GM19351 (cell line): ENCODE results near the gene ZBTB20.
A peak's percentile ranks its signal among the peaks of the same experiment; 100 is the strongest.

Source experiments
- ATAC-seq: cut with Tn5 transposase; IDR thresholded peaks from one replicate; pipeline ENCODE4 v1.9.1; 2021; ENCODE audit warnings: mild to moderate bottlenecking, moderate library complexity; ENCODE audit not compliant: unreplicated experiment

The ZBTB20 gene

GRCh38 chr3:114596147-114596546 lies 550.9 kb downstream of the ZBTB20 start:
- no peak for ATAC-seq

GRCh38 chr3:114595522-114596028 lies 551.5 kb downstream of the ZBTB20 start:
- ATAC-seq = no peak

DNA sequence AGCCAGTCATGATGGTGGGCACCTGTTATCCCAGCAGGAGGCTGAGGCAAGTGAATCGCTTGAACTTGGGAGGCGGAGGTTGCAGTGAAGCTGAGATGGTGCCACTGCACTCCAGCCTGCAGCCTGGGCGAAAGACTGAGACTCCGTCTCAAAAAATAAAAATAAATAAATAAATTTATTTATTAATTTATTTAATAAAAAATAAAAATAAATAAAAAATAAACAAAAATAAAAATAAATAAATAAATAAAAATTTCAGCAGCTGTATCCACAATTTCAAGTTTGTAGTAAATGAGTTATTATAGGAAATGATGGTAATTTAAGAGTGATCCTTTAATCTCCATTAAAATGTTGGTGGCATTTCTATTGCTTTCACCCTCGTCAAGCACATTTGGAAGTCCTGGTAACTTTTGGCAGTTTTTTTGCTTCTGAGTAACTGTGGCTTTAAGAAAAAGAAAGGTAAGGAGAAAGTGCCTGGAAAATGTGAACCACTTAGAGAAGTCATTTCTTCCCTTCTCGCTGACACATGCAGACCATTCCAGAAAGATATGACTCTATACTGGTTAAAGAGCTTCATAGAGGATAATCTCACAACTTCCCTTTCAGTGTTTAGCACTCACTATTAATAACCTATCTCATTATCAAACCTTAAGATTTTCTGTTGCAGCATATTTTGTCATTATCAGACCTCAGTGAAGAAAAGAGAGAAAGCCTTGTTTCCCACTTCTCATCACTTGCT lies 556.6 kb downstream of the ZBTB20 start:
- no peak for ATAC-seq

- ATAC-seq = no peak
Observed at GRCh38 chr3:114587986-114588385, 559.1 kb downstream of the ZBTB20 start.

DNA sequence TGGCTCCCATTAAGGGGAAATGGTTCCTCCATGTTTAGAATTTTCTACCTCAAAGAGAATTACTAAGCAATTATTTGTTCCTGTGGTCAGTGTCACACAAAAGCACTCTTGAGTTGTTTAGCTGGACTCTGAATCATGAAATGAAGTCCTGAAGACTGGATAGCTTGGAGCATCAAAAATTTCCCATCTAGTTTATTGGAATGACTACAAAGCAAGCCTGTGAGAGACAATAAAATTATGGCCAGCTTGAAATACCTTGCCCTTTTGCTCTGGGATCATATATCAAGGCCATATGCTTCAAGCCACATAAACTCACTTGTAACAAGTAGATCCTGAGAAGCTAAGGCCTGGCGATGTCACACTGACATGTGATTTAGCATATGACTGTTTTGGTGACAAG lies 561.0 kb downstream of the ZBTB20 start:
- ATAC-seq = no peak

- no peak for ATAC-seq
Observed at GRCh38 chr3:114585687-114586086, 561.4 kb downstream of the ZBTB20 start.

DNA sequence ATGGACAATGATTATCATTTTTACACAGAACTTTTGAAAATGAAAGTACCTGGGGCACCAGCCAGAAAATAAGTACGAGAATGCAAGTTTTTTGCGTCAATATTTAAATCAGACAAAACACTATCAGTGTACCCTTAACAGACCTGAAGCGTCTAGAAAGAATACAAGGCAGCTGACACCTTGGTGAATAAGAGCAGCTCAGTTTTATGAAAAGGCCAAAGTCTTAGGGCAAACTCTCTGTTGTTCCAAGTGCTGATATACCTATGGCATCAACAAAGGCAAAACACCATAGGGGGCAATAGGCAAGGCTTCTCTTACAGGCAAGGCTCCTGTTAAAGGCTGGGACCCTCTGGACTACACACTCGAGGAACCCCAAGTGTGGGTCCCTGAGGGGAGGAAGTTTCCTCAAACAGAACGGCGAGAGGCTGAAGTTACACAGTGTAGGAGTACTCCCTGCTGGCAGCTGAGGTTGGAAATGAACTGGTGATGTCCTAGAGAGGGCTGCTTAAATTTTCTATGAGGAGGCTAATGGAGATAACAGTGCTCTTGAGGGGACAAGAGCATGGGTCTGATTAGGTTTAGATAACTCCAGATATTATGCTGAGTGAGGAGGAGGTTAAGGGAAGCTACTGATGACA lies 562.2 kb downstream of the ZBTB20 start:
- ATAC-seq = peak; percentile 35

- ATAC-seq = peak; percentile 77
Observed at GRCh38 chr3:114582929-114583328, 564.2 kb downstream of the ZBTB20 start.

- ATAC-seq = no peak
Observed at GRCh38 chr3:114572364-114573062, 574.6 kb downstream of the ZBTB20 start.

- ATAC-seq = no peak
Observed at GRCh38 chr3:114571363-114571762, 575.7 kb downstream of the ZBTB20 start.

GRCh38 chr3:114569186-114569585 lies 577.9 kb downstream of the ZBTB20 start:
- ATAC-seq = no peak

DNA sequence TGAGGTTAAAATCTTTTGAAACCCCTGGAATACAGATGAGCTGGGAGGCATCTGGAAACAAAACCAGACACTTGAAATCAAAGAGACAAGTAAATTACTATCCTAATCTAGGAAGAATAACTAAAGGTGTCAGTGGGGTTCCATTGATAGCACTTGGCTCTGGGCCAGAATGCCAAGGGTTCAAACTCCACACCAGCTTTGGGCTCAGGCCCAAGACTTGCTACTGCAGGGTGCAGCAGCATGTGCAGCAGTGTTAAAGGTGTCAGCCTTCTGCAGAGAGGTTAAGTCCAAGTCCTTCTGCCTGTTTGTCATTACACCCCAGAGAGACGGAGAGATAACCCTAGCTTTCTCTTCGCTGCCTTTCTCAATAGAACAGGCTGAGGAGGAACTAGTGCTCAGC lies 579.3 kb downstream of the ZBTB20 start:
- no peak for ATAC-seq

- peak; percentile 17 for ATAC-seq
Observed at GRCh38 chr3:114566767-114567166, 580.3 kb downstream of the ZBTB20 start.

- ATAC-seq = peak; percentile 97
Observed at GRCh38 chr3:114566162-114566755, 580.8 kb downstream of the ZBTB20 start.

DNA sequence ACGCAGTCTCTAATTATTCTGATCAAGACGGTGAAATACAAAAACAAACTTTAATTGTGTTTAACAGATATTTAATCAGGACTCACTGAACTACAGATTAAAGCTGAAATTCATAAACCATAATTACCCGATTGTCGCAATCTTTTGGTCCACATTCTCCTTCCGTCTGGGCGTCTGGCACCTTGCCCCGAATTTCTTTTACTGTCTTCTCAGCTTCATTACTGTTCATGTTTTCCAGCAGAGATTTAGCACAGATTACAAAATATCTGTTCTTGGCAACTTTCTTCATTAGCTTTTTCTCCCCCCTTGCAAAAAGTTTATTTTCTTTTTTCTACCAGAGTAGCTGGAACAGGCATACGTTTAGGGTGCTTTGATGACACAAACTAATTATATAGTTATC lies 581.9 kb downstream of the ZBTB20 start:
- ATAC-seq = no peak

DNA sequence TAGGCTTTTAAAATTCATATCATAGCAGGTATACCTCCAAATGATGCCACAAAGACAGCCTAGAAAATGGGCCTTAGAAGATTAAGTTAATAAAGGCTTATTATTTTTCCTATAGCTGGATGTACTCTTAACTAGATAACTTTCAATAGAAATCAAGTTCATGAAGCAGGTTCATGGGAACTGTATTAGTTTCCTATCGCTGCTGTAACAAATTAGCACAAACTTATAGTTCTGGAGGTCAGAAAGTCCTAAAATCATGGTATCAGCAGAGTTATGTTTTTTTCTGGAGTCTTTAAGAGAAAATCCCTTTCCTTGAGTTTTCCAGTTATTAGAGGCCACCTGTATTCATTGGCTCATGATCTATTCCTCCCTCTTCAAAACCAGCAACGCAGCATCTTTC lies 583.4 kb downstream of the ZBTB20 start:
- ATAC-seq = no peak

DNA sequence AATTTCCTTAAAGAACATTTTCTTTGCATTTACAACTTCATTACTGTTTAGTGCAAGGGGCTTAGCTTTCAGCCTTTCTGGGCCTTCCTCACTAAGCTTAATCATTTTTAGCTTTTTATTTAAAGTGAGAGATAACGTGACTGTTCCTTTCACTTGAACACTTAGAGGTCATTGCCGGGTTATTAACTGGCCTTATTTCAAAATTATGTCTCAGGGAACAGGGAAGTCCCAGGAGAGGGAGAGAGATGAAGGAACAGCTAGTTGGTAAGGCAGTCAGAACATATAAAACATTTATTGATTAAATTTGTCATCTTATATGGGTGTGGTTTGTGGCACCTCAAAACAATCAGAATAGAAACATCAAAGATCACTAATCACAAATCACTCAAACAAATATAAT lies 584.5 kb downstream of the ZBTB20 start:
- no peak for ATAC-seq

GRCh38 chr3:114558271-114558670 lies 588.8 kb downstream of the ZBTB20 start:
- ATAC-seq = no peak

- ATAC-seq = no peak
Observed at GRCh38 chr3:114557791-114558190, 589.3 kb downstream of the ZBTB20 start.

GRCh38 chr3:114556657-114557213 lies 590.4 kb downstream of the ZBTB20 start:
- ATAC-seq = no peak

DNA sequence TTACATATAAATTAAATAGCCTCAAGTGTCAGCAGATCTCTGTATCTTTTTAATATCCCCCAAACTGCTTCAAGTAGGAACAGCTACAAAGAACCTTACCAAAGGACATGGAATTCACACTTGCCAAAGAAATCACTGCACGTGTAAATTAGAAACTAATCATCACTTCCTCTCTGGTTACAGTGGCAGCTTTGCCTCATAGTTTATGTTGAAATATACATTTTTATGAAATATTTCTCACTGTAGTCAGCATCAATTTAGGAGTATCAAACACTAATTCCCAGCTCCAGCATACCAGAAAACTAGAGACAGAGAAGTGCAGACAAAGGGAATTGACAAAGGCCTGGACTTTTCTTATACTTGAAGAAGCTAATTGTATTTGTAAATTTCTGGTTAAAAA lies 592.4 kb downstream of the ZBTB20 start:
- no peak for ATAC-seq
